MM.1S (cell line): ENCODE results near the gene LMNA.

Experiments used
- DNase-seq: peaks from one replicate; pipeline ENCODE4 v3.0.0-alpha.2; 2015
- H2AFZ ChIP-seq: fragments of 300-600 bp; sonication (generic); 2 replicates; pipeline ENCODE4 v1.6.0; 2016; ENCODE audit warnings: antibody characterized with exemption, low read length
- H3F3A ChIP-seq: fragments of 300-600 bp; sonication (generic); 2 replicates; pipeline ENCODE4 v1.6.1; 2016; ENCODE audit warnings: mild to moderate bottlenecking, antibody characterized with exemption, low read length, moderate library complexity, mixed read lengths; ENCODE audit not compliant: insufficient read depth
- H3K27ac ChIP-seq: fragments of 300-600 bp; sonication (generic); 2 replicates; pipeline ENCODE4 v1.5.1; 2016; ENCODE audit warnings: mild to moderate bottlenecking, low read length
- H3K27me3 ChIP-seq: fragments of 300-600 bp; sonication (generic); replicated peaks from 2 replicates; pipeline ENCODE4 v1.6.0; 2016; ENCODE audit warnings: low read length; ENCODE audit not compliant: insufficient read depth
- H3K36me3 ChIP-seq: fragments of 300-600 bp; sonication (generic); replicated peaks from 2 replicates; pipeline ENCODE4 v1.6.1; 2016; ENCODE audit warnings: mild to moderate bottlenecking, low read length, mixed read lengths; ENCODE audit not compliant: insufficient read depth
- H3K4me1 ChIP-seq: fragments of 300-600 bp; sonication (generic); 2 replicates; pipeline ENCODE4 v1.6.1; 2016; ENCODE audit warnings: low read length, mixed read lengths
- H3K4me2 ChIP-seq: fragments of 300-600 bp; sonication (generic); 2 replicates; pipeline ENCODE4 v1.6.0; 2016; ENCODE audit warnings: low read depth, low read length
- H3K4me3 ChIP-seq: fragments of 300-600 bp; sonication (generic); 2 replicates; pipeline ENCODE4 v1.5.1; 2016; ENCODE audit warnings: low read length, mixed read lengths
- H3K79me2 ChIP-seq: fragments of 300-600 bp; sonication (generic); 2 replicates; pipeline ENCODE4 v1.6.1; 2016; ENCODE audit warnings: mixed run types, low read length, mixed read lengths
- H3K9ac ChIP-seq: fragments of 300-600 bp; sonication (generic); 2 replicates; pipeline ENCODE4 v1.6.1; 2016; ENCODE audit warnings: low read length, mixed read lengths
- H3K9me2 ChIP-seq: fragments of 300-600 bp; sonication (generic); replicated peaks from 2 replicates; pipeline ENCODE4 v1.6.1; 2016; ENCODE audit warnings: mild to moderate bottlenecking, low read length, mixed read lengths; ENCODE audit not compliant: insufficient read depth
- H3K9me3 ChIP-seq: fragments of 300-600 bp; sonication (generic); replicated peaks from 2 replicates; pipeline ENCODE4 v1.6.1; 2016; ENCODE audit warnings: mild to moderate bottlenecking, low read length, mixed read lengths; ENCODE audit not compliant: insufficient read depth
- H4K20me1 ChIP-seq: fragments of 300-600 bp; sonication (generic); 2 replicates; pipeline ENCODE4 v1.6.1; 2016; ENCODE audit warnings: mild to moderate bottlenecking, low read length, moderate library complexity, mixed read lengths; ENCODE audit not compliant: insufficient read depth
- CTCF ChIP-seq: fragments of 300-600 bp; sonication (generic); IDR thresholded peaks from 2 replicates; pipeline ENCODE4 v1.5.1; 2016; ENCODE audit warnings: antibody characterized with exemption, low read length, mixed read lengths
- EZH2 ChIP-seq: fragments of 300-600 bp; sonication (generic); optimal IDR thresholded peaks from 2 replicates; pipeline ENCODE3; 2017; ENCODE audit warnings: low read depth, mild to moderate bottlenecking, antibody characterized with exemption, low read length, mixed read lengths
- EZH2phosphoT487 ChIP-seq: fragments of 300-600 bp; sonication (generic); IDR thresholded peaks from 2 replicates; pipeline ENCODE4 v1.6.1; 2018; ENCODE audit warnings: antibody characterized with exemption, low read length

The LMNA gene

GRCh38 chr1:156126043-156126629 lies 11.6 kb downstream of the LMNA start:
- peaks cover 42% of the 10 kb centered on the region for H3K4me1 ChIP-seq
- no peak overlapping the region for H3K4me3 ChIP-seq
- DNase-seq, result no peak

GRCh38 chr1:156126630-156127534 lies 12.4 kb downstream of the LMNA start:
- no peak overlapping the region for H3K4me3 ChIP-seq
- H3K4me1 ChIP-seq, result peaks cover 40% of the 10 kb centered on the region
- H3K9ac ChIP-seq, result peak overlapping the region; percentile 9; the same call in 1 of the 2 replicates
- no peak overlapping the region for H2AFZ ChIP-seq
- peak overlapping the region; percentile 22; the same call in 1 of the 2 replicates for H3K4me2 ChIP-seq
- no peaks in the 10 kb centered on the region for H3K27me3 ChIP-seq
- H3K36me3 ChIP-seq, result no peaks in the 10 kb centered on the region
- H3K9me2 ChIP-seq, result no peaks in the 10 kb centered on the region
- H3K9me3 ChIP-seq, result no peaks in the 10 kb centered on the region
- TF ChIP-seq EZH2phosphoT487, result no peak
- TF ChIP-seq EZH2, result no peak
- TF ChIP-seq CTCF, result no peak
- no peaks in the 10 kb centered on the region for H3K79me2 ChIP-seq
- peak; percentile 84 for DNase-seq
- H3K27ac ChIP-seq, result peak overlapping the region; percentile 43; the same call in 1 of the 2 replicates
- peaks cover 8% of the 10 kb centered on the region; the same call in 1 of the 2 replicates for H3F3A ChIP-seq
- H4K20me1 ChIP-seq, result no peaks in the 10 kb centered on the region

More at GRCh38 chr1:156126043-156126629, 11.6 kb downstream of the LMNA start:
- Histone ChIP-seq H3K36me3 (no peaks in the 10 kb centered on the region), H3K4me2 (no peak overlapping the region), H3F3A (peaks cover 8% of the 10 kb centered on the region; the same call in 1 of the 2 replicates), H3K27me3 (no peaks in the 10 kb centered on the region), H4K20me1 (no peaks in the 10 kb centered on the region), H3K79me2 (no peaks in the 10 kb centered on the region), H2AFZ (no peak overlapping the region), H3K27ac (peak overlapping the region; percentile 43; the same call in 1 of the 2 replicates), H3K9me3 (no peaks in the 10 kb centered on the region), H3K9ac (peak overlapping the region; percentile 9; the same call in 1 of the 2 replicates), H3K9me2 (no peaks in the 10 kb centered on the region)
- TF ChIP-seq CTCF (peak; percentile 28), EZH2 (no peak), EZH2phosphoT487 (no peak)

GRCh38 chr1:156128308-156128653 lies 13.8 kb downstream of the LMNA start:
- no peaks in the 10 kb centered on the region for H3K79me2 ChIP-seq
- H4K20me1 ChIP-seq, result no peaks in the 10 kb centered on the region
- H3F3A ChIP-seq, result peaks cover 8% of the 10 kb centered on the region; the same call in 1 of the 2 replicates
- H3K27me3 ChIP-seq, result no peaks in the 10 kb centered on the region
- H3K4me1 ChIP-seq, result peaks cover 34% of the 10 kb centered on the region
- H3K9me2 ChIP-seq, result no peaks in the 10 kb centered on the region
- TF ChIP-seq CTCF (no peak), EZH2phosphoT487 (no peak), EZH2 (no peak)
- no peaks in the 10 kb centered on the region for H3K36me3 ChIP-seq
- no peak overlapping the region for H3K9ac ChIP-seq
- no peak overlapping the region for H3K27ac ChIP-seq
- H3K4me3 ChIP-seq, result no peak overlapping the region
- H3K4me2 ChIP-seq, result no peak overlapping the region
- H3K9me3 ChIP-seq, result no peaks in the 10 kb centered on the region
- no peak for DNase-seq
- H2AFZ ChIP-seq, result no peak overlapping the region
